ENCODE measurements around the gene ADAT1.

DNA sequence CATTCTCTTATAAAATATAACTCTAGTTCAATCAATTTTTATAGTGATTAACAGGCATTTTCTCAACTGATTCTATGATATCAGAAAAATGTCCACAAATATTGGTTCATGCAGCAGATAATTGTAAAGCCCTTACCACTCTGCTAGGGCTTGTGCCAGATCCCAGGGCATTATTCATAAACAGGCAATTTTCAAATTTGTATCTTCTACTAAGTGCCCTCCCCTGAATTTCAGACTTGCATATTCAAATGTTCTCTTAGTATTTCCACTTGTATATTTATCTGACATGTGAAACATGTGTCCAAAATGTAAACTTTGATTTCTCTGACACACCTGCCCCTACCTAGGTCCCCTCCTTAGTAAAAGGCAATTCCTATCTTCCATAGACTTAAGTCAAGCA is 44.4 kb upstream of the ADAT1 start:
- TF ChIP-seq, protein P1, sequence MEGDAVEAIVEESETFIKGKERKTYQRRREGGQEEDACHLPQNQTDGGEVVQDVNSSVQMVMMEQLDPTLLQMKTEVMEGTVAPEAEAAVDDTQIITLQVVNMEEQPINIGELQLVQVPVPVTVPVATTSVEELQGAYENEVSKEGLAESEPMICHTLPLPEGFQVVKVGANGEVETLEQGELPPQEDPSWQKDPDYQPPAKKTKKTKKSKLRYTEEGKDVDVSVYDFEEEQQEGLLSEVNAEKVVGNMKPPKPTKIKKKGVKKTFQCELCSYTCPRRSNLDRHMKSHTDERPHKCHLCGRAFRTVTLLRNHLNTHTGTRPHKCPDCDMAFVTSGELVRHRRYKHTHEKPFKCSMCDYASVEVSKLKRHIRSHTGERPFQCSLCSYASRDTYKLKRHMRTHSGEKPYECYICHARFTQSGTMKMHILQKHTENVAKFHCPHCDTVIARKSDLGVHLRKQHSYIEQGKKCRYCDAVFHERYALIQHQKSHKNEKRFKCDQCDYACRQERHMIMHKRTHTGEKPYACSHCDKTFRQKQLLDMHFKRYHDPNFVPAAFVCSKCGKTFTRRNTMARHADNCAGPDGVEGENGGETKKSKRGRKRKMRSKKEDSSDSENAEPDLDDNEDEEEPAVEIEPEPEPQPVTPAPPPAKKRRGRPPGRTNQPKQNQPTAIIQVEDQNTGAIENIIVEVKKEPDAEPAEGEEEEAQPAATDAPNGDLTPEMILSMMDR (tag by site-specific recombination; IDR thresholded peaks at IDR 0.05): no peak
- TF ChIP-seq ZNF585B (tag by site-specific recombination; IDR thresholded peaks at IDR 0.05) (no peak), YY2 (tag by site-specific recombination; IDR thresholded peaks at IDR 0.05) (no peak), TCF7L2 (IDR thresholded peaks at IDR 0.05; ENCODE audit: borderline replicate concordance, low read depth, low read length) (no peak), ZNF423 (tag by site-specific recombination; IDR thresholded peaks at IDR 0.05) (no peak), ZNF114 (tag by site-specific recombination; IDR thresholded peaks at IDR 0.05) (no peak), SCRT2 (tag by site-specific recombination; IDR thresholded peaks at IDR 0.05) (no peak)
- TF ChIP-seq, protein P2, sequence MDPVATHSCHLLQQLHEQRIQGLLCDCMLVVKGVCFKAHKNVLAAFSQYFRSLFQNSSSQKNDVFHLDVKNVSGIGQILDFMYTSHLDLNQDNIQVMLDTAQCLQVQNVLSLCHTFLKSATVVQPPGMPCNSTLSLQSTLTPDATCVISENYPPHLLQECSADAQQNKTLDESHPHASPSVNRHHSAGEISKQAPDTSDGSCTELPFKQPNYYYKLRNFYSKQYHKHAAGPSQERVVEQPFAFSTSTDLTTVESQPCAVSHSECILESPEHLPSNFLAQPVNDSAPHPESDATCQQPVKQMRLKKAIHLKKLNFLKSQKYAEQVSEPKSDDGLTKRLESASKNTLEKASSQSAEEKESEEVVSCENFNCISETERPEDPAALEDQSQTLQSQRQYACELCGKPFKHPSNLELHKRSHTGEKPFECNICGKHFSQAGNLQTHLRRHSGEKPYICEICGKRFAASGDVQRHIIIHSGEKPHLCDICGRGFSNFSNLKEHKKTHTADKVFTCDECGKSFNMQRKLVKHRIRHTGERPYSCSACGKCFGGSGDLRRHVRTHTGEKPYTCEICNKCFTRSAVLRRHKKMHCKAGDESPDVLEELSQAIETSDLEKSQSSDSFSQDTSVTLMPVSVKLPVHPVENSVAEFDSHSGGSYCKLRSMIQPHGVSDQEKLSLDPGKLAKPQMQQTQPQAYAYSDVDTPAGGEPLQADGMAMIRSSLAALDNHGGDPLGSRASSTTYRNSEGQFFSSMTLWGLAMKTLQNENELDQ (tag by site-specific recombination; IDR thresholded peaks at IDR 0.05; ENCODE audit: low read depth): no peak
- TF ChIP-seq, protein P3, sequence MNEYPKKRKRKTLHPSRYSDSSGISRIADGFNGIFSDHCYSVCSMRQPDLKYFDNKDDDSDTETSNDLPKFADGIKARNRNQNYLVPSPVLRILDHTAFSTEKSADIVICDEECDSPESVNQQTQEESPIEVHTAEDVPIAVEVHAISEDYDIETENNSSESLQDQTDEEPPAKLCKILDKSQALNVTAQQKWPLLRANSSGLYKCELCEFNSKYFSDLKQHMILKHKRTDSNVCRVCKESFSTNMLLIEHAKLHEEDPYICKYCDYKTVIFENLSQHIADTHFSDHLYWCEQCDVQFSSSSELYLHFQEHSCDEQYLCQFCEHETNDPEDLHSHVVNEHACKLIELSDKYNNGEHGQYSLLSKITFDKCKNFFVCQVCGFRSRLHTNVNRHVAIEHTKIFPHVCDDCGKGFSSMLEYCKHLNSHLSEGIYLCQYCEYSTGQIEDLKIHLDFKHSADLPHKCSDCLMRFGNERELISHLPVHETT (tag by site-specific recombination; IDR thresholded peaks at IDR 0.05): no peak
- TF ChIP-seq, protein P4, sequence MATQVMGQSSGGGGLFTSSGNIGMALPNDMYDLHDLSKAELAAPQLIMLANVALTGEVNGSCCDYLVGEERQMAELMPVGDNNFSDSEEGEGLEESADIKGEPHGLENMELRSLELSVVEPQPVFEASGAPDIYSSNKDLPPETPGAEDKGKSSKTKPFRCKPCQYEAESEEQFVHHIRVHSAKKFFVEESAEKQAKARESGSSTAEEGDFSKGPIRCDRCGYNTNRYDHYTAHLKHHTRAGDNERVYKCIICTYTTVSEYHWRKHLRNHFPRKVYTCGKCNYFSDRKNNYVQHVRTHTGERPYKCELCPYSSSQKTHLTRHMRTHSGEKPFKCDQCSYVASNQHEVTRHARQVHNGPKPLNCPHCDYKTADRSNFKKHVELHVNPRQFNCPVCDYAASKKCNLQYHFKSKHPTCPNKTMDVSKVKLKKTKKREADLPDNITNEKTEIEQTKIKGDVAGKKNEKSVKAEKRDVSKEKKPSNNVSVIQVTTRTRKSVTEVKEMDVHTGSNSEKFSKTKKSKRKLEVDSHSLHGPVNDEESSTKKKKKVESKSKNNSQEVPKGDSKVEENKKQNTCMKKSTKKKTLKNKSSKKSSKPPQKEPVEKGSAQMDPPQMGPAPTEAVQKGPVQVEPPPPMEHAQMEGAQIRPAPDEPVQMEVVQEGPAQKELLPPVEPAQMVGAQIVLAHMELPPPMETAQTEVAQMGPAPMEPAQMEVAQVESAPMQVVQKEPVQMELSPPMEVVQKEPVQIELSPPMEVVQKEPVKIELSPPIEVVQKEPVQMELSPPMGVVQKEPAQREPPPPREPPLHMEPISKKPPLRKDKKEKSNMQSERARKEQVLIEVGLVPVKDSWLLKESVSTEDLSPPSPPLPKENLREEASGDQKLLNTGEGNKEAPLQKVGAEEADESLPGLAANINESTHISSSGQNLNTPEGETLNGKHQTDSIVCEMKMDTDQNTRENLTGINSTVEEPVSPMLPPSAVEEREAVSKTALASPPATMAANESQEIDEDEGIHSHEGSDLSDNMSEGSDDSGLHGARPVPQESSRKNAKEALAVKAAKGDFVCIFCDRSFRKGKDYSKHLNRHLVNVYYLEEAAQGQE (tag by site-specific recombination; IDR thresholded peaks at IDR 0.05): no peak
- TF ChIP-seq, protein P5, sequence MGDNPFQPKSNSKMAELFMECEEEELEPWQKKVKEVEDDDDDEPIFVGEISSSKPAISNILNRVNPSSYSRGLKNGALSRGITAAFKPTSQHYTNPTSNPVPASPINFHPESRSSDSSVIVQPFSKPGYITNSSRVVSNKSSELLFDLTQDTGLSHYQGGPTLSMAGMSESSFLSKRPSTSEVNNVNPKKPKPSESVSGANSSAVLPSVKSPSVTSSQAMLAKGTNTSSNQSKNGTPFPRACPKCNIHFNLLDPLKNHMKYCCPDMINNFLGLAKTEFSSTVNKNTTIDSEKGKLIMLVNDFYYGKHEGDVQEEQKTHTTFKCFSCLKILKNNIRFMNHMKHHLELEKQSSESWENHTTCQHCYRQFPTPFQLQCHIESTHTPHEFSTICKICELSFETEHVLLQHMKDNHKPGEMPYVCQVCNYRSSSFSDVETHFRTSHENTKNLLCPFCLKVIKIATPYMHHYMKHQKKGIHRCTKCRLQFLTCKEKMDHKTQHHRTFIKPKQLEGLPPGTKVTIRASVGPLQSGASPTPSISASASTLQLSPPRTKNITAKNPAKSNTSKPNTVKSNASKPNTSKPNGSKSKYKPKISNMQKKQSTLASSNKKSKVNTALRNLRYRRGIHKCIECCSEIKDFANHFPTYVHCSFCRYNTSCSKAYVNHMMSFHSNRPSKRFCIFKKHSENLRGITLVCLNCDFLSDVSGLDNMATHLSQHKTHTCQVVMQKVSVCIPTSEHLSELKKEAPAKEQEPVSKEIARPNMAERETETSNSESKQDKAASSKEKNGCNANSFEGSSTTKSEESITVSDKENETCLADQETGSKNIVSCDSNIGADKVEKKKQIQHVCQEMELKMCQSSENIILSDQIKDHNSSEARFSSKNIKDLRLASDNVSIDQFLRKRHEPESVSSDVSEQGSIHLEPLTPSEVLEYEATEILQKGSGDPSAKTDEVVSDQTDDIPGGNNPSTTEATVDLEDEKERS (tag by site-specific recombination; IDR thresholded peaks at IDR 0.05): no peak
- TF ChIP-seq, protein P6, sequence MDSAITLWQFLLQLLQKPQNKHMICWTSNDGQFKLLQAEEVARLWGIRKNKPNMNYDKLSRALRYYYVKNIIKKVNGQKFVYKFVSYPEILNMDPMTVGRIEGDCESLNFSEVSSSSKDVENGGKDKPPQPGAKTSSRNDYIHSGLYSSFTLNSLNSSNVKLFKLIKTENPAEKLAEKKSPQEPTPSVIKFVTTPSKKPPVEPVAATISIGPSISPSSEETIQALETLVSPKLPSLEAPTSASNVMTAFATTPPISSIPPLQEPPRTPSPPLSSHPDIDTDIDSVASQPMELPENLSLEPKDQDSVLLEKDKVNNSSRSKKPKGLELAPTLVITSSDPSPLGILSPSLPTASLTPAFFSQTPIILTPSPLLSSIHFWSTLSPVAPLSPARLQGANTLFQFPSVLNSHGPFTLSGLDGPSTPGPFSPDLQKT (IDR thresholded peaks at IDR 0.05; ENCODE audit: borderline replicate concordance, low read depth, low read length): no peak
